H9 (cell line): ENCODE data around the gene RPS6KA1. TPM values are rescaled to one million over a fixed set of nuclear protein-coding genes. Genes with fewer than 3 reads are reported as not detected.

Experiments
- DNase-seq: peaks from one replicate; pipeline ENCODE4 v3.0.0-alpha.2; 2017
- H2AFZ ChIP-seq: one replicate; pipeline ENCODE4 v1.6.1; 2013; ENCODE audit warnings: mild to moderate bottlenecking, low read length, control low read depth, moderate library complexity
- H2AK5ac ChIP-seq: 2 replicates; pipeline ENCODE4 v1.6.1; 2013; ENCODE audit warnings: low read length, control low read depth, mixed read lengths; ENCODE audit not compliant: insufficient read length
- H2BK120ac ChIP-seq: one replicate; pipeline ENCODE4 v1.6.1; 2013; ENCODE audit warnings: low read depth, mild to moderate bottlenecking, low read length, control low read depth, inconsistent platforms; ENCODE audit not compliant: poor library complexity, severe bottlenecking
- H2BK12ac ChIP-seq: 2 replicates; pipeline ENCODE4 v1.6.1; 2013; ENCODE audit warnings: low read length, control low read depth, mixed read lengths, low read depth; ENCODE audit not compliant: insufficient read length
- H2BK15ac ChIP-seq: 2 replicates; pipeline ENCODE4 v1.6.1; 2013; ENCODE audit warnings: low read depth, low read length, control low read depth
- H2BK20ac ChIP-seq: one replicate; pipeline ENCODE4 v1.6.1; 2013; ENCODE audit warnings: low read depth, mild to moderate bottlenecking, low read length, control low read depth, inconsistent platforms; ENCODE audit not compliant: poor library complexity, severe bottlenecking
- H2BK5ac ChIP-seq: 2 replicates; pipeline ENCODE4 v1.6.1; 2013; ENCODE audit warnings: low read length, control low read depth, mixed read lengths; ENCODE audit not compliant: insufficient read length
- H3K14ac ChIP-seq: 2 replicates; pipeline ENCODE4 v1.6.1; 2013; ENCODE audit warnings: low read length, control low read depth; ENCODE audit not compliant: insufficient read depth
- H3K18ac ChIP-seq: 2 replicates; pipeline ENCODE4 v1.6.1; 2013; ENCODE audit warnings: low read depth, mild to moderate bottlenecking, mixed read lengths, low read length, control low read depth; ENCODE audit not compliant: insufficient read length
- H3K23ac ChIP-seq: 2 replicates; pipeline ENCODE4 v1.6.1; 2013; ENCODE audit warnings: low read length, control low read depth, mixed read lengths, low read depth; ENCODE audit not compliant: insufficient read length
- H3K23me2 ChIP-seq: 2 replicates; pipeline ENCODE4 v1.6.1; 2013; ENCODE audit warnings: low read depth, mild to moderate bottlenecking, mixed read lengths, low read length, control low read depth; ENCODE audit not compliant: insufficient read length, poor library complexity, severe bottlenecking
- H3K27ac ChIP-seq: 2 replicates; pipeline ENCODE4 v1.5.1; 2013; ENCODE audit warnings: low read length, control low read depth, mixed read lengths, low read depth; ENCODE audit not compliant: insufficient read length
- H3K27me3 ChIP-seq: 2 replicates; pipeline ENCODE4 v1.6.1; 2013; ENCODE audit warnings: low read length, control low read depth, inconsistent platforms; ENCODE audit not compliant: insufficient read depth
- H3K4ac ChIP-seq: 2 replicates; pipeline ENCODE4 v1.6.1; 2013; ENCODE audit warnings: low read depth, mild to moderate bottlenecking, control low read depth, inconsistent platforms, low read length, moderate library complexity
- H3K4me1 ChIP-seq: 2 replicates; pipeline ENCODE4 v1.6.1; 2013; ENCODE audit warnings: low read length, control low read depth, inconsistent platforms; ENCODE audit not compliant: insufficient read depth
- H3K4me2 ChIP-seq: 2 replicates; pipeline ENCODE4 v1.6.1; 2013; ENCODE audit warnings: low read length, control low read depth, mixed read lengths; ENCODE audit not compliant: insufficient read length, insufficient read depth
- H3K56ac ChIP-seq: 2 replicates; pipeline ENCODE4 v1.6.1; 2013; ENCODE audit warnings: low read depth, mild to moderate bottlenecking, mixed read lengths, low read length, control low read depth; ENCODE audit not compliant: insufficient read length
- H3K79me1 ChIP-seq: 2 replicates; pipeline ENCODE4 v1.6.1; 2013; ENCODE audit warnings: low read depth, mild to moderate bottlenecking, moderate library complexity, low read length, control low read depth, inconsistent platforms; ENCODE audit not compliant: insufficient read depth, poor library complexity, severe bottlenecking
- H3K79me2 ChIP-seq: 2 replicates; pipeline ENCODE4 v1.6.1; 2013; ENCODE audit warnings: low read length, control low read depth, inconsistent platforms; ENCODE audit not compliant: insufficient read depth
- H3K9ac ChIP-seq: 2 replicates; pipeline ENCODE4 v1.6.1; 2013; ENCODE audit warnings: low read length, control low read depth, mixed read lengths; ENCODE audit not compliant: insufficient read length; ENCODE audit errors: extremely low read depth
- H3K9me3 ChIP-seq: one replicate; pipeline ENCODE4 v1.6.1; 2013; ENCODE audit warnings: low read depth, low read length, inconsistent platforms; ENCODE audit not compliant: control insufficient read depth
- H3T11ph ChIP-seq: one replicate; pipeline ENCODE4 v1.6.1; 2013; ENCODE audit warnings: mild to moderate bottlenecking, low read length, control low read depth, inconsistent platforms
- H4K20me1 ChIP-seq: one replicate; pipeline ENCODE4 v1.6.1; 2013; ENCODE audit not compliant: control insufficient read depth, insufficient read length, insufficient read depth
- H4K5ac ChIP-seq: 2 replicates; pipeline ENCODE4 v1.6.1; 2013; ENCODE audit warnings: low read depth, mild to moderate bottlenecking, mixed read lengths, low read length, control low read depth; ENCODE audit not compliant: insufficient read length
- H4K8ac ChIP-seq: replicated peaks from 2 replicates; pipeline ENCODE4 v1.6.1; 2013; ENCODE audit warnings: low read length, control low read depth, mixed read lengths, low read depth; ENCODE audit not compliant: insufficient read length
- H4K91ac ChIP-seq: 2 replicates; pipeline ENCODE4 v1.6.1; 2013; ENCODE audit warnings: low read depth, mild to moderate bottlenecking, moderate library complexity, mixed read lengths, low read length, control low read depth; ENCODE audit not compliant: insufficient read length
- H3K27ac Mint-ChIP-seq, 3 experiments: 2 replicates in 2 of 3; 3 replicates in 1 of 3; pipeline ENCODE4 v1.8.0; 2020 to 2021; ENCODE audit warnings: mixed read lengths in 3 of 3, mild to moderate bottlenecking in 1 of 3, moderate library complexity in 1 of 3
- H3K27me3 Mint-ChIP-seq: 2 replicates; pipeline ENCODE4 v1.8.0; 2021; ENCODE audit warnings: low read depth, mild to moderate bottlenecking, moderate library complexity, mixed read lengths
- H3K36me3 Mint-ChIP-seq, 3 experiments: 2 replicates in 2 of 3; 3 replicates in 1 of 3; pipeline ENCODE4 v1.8.0; 2020 to 2021; ENCODE audit warnings: low read depth in 3 of 3, mixed read lengths in 3 of 3; ENCODE audit not compliant: insufficient read depth in 1 of 3
- H3K4me1 Mint-ChIP-seq, 2 experiments: 2 replicates each; pipeline ENCODE4 v1.8.0; 2020; ENCODE audit warnings: mixed read lengths in 2 of 2
- H3K4me3 Mint-ChIP-seq, 2 experiments: 2 replicates in 1 of 2; 3 replicates in 1 of 2; pipeline ENCODE4 v1.8.0; 2020 to 2021; ENCODE audit warnings: mild to moderate bottlenecking in 2 of 2, mixed read lengths in 2 of 2, moderate library complexity in 1 of 2
- H3K9me3 Mint-ChIP-seq, 2 experiments: 2 replicates in 1 of 2; 3 replicates in 1 of 2; pipeline ENCODE4 v1.8.0; 2020; ENCODE audit warnings: mild to moderate bottlenecking in 2 of 2, mixed read lengths in 2 of 2, moderate library complexity in 1 of 2
- CTCF ChIP-seq: fragments of 200-600 bp; sonication (generic); conservative IDR thresholded peaks from 3 replicates; pipeline ENCODE4 v1.8.0; 2021; ENCODE audit warnings: antibody characterized with exemption, mild to moderate bottlenecking
- WGBS: extraction: QIAGEN DNeasy Blood & Tissue Kit; methylation state at CpG from one replicate; pipeline ENCODE4 v1.1.7; 2013; ENCODE audit warnings: missing lambda C conversion rate, low lambda C conversion rate, mixed read lengths; ENCODE audit not compliant: insufficient read length; ENCODE audit errors: extremely low coverage; 5-methylcytosine and 5-hydroxymethylcytosine counted together
- total RNA-seq: library from RNA; stranded (reverse); gene quantifications from 2 replicates; pipeline ENCODE4 v1.2.1, GENCODE V29; 2021

RPS6KA1 gene
- total RNA-seq, 1 experiment from 2014 or later = 45.3 TPM

- no CpG with 5 or more reads among the region's 8 CpGs for WGBS
These were observed 891 bp downstream of the RPS6KA1 start for GRCh38 chr1:26530410-26530894.

More at GRCh38 chr1:26530410-26530894, 891 bp downstream of the RPS6KA1 start:
- H3K9me3 Mint-ChIP-seq = no peaks in the 10 kb centered on the region
- no peak overlapping the region for H3K56ac ChIP-seq
- H2AFZ ChIP-seq = no peak overlapping the region
- peaks cover 17% of the 10 kb centered on the region for H3K23me2 ChIP-seq
- H3K23ac ChIP-seq = no peak overlapping the region
- peak overlapping the region; percentile 76 for H3K4me2 ChIP-seq
- no peaks in the 10 kb centered on the region for H4K20me1 ChIP-seq
- no peak overlapping the region for H2BK12ac ChIP-seq
- no peak overlapping the region for H4K8ac ChIP-seq
- H3K9me3 ChIP-seq = no peaks in the 10 kb centered on the region
- H2BK20ac ChIP-seq = no peak overlapping the region
- H2BK120ac ChIP-seq = no peak overlapping the region
- peaks cover 27 to 28% of the 10 kb centered on the region in 2 experiments for H3K4me1 Mint-ChIP-seq
- peak overlapping the region; percentile 16 for H3K9ac ChIP-seq
- peaks cover 4% of the 10 kb centered on the region for H3K79me1 ChIP-seq
- no peak overlapping the region for H3K27ac ChIP-seq
- H3K4me1 ChIP-seq = peaks cover 4% of the 10 kb centered on the region; the same call in 1 of the 2 replicates
- H3K79me2 ChIP-seq = no peaks in the 10 kb centered on the region; the same call in 1 of the 2 replicates
- TF ChIP-seq CTCF = no peak
- no peak overlapping the region; the same call in 1 of the 2 replicates for H3K14ac ChIP-seq
- H3K4ac ChIP-seq = no peak overlapping the region
- no peak overlapping the region for H2AK5ac ChIP-seq
- no peak overlapping the region for H3T11ph ChIP-seq
- no peak overlapping the region for H3K18ac ChIP-seq
- H2BK15ac ChIP-seq = no peak overlapping the region
- H3K4me3 Mint-ChIP-seq = peak overlapping the region; percentile 81 to 93
- H3K27ac Mint-ChIP-seq = peak overlapping the region in 2 of 3 experiments; percentile 31 to 63; a peak in 1 of 7 replicates
- no peak overlapping the region for H2BK5ac ChIP-seq
- no peak overlapping the region for H4K5ac ChIP-seq
- H3K27me3 Mint-ChIP-seq = peaks cover 5% of the 10 kb centered on the region
- H3K27me3 ChIP-seq = no peaks in the 10 kb centered on the region
- peak; percentile 43 for DNase-seq
- H4K91ac ChIP-seq = no peak overlapping the region
- H3K36me3 Mint-ChIP-seq = no peaks in the 10 kb centered on the region; a peak in 1 of 7 replicates
